NCI-H524 (cell line): ENCODE data around the gene SPRR2B.
"Not testable (repeated sequence)": the region's sequence is repeated elsewhere in the genome, so short reads cannot be mapped to it uniquely, and the experiment has no call there.

Experiments used
- DNase-seq, 2 experiments: peaks; one replicate each; lab custom pipeline; 2025; lab: John Stamatoyannopoulos, UW

Gene SPRR2B

DNA sequence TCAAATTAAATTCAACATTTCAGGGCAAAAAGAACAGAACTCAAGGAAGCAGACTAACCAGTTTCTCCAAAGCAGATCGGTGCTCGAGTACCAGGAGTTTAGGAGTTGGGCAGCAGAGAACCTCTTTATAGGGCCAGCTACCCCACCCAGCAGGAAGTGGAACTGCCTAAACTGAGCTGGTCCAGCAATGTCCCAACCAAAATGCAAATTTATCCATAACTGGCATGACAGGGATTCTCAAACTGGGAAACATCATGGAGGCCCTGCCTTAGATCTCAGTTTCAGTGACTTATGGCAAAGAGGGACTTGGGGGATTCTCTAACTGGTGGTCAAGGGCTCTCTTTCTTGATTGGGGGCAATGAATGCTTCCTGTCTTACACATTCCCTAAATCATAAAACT, at the start of gene SPRR2B:
Gene SPRR2B (minus strand): TSS at position 101 of the 400 bp plus-strand sequence. CDS start 772 bp downstream, outside the sequence.
- no peak for DNase-seq

- DNase-seq = no peak
These were observed 49.5 kb upstream of the SPRR2B start for GRCh38 chr1:153120945-153121344.

DNA sequence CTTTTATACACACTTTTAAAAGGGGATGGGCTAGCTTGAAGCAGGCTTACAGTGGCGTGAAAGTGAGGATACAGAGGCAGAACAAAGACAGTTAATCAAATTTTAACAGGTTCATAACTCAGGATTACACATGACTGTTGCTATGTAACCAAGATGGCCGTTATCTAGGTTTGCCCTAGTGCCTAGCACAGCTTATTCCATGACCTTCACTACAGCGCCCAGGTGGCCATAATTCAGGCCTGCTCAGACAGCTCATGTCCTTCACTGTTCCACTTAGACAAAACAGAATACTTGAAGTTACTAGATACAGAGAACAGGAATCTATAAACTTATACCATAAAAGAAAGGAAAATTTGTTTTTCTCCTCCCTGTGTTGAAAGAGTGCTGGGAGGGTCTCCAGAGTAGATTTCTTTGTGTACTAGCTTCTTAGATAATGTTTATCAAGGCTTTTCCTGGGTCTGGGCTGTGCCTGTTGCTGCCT, 48.1 kb upstream of the SPRR2B start:
- DNase-seq = no peak

- DNase-seq = not testable (repeated sequence)
These were observed 43.9 kb upstream of the SPRR2B start for GRCh38 chr1:153115264-153115663.

GRCh38 chr1:153113416-153113815, 42.0 kb upstream of the SPRR2B start, which contains the start of gene SPRR2F:
TSS of gene SPRR2F (minus strand) at chr1:153113516. CDS start at chr1:153112733, 783 bp downstream.
- DNase-seq = no peak

- not testable (repeated sequence) for DNase-seq
These were observed 41.0 kb upstream of the SPRR2B start for GRCh38 chr1:153112454-153112853.

- DNase-seq = no peak
These were observed 28.8 kb upstream of the SPRR2B start for GRCh38 chr1:153100245-153100644.

GRCh38 chr1:153099461-153100045, 28.1 kb upstream of the SPRR2B start:
- no peak for DNase-seq

- DNase-seq = no peak
These were observed 24.4 kb upstream of the SPRR2B start for GRCh38 chr1:153095764-153096163.

DNA sequence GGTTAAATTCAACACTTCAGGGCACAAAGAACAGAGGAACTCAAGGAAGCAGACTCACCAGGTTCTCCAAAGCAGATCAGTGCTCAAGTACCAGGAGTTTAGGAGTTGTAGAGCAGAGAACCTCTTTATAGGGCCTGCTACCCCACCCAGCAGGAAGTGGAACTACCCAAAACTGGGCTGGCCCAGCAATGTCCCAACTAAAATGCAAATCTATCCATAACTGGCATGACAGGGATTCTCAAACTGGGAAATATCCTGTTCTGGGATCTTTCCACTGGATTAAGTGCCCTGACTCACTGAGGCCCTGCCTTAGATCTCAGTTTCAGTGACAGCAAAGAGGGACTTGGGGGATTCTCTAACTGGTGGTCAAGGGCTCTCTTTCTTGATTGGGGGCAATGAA, 23.0 kb upstream of the SPRR2B start, which contains the start of gene SPRR2E:
Gene SPRR2E (minus strand): TSS at position 101 of the 400 bp plus-strand sequence. CDS start 775 bp downstream, outside the sequence.
- DNase-seq = no peak

DNA sequence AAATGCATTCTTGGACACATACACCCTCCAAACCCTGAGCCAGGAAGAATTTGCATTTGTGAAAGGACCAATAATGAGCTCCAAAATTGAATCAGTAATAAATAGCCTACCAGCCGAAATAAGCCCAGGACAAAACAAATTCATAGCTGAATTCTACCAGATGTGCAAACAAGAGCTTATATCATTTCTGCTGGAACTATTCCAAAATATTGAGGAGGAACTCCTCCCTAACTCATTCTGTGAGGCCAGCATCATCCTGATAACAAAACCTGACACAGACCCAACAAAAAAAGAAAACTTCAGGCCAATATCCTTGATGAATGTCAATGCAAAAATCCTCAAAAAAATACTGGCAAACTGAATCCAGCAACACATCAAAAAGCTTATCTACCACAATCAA, 16.2 kb upstream of the SPRR2B start:
- no peak for DNase-seq

GRCh38 chr1:153081736-153082135, 10.3 kb upstream of the SPRR2B start:
- no peak for DNase-seq

DNA sequence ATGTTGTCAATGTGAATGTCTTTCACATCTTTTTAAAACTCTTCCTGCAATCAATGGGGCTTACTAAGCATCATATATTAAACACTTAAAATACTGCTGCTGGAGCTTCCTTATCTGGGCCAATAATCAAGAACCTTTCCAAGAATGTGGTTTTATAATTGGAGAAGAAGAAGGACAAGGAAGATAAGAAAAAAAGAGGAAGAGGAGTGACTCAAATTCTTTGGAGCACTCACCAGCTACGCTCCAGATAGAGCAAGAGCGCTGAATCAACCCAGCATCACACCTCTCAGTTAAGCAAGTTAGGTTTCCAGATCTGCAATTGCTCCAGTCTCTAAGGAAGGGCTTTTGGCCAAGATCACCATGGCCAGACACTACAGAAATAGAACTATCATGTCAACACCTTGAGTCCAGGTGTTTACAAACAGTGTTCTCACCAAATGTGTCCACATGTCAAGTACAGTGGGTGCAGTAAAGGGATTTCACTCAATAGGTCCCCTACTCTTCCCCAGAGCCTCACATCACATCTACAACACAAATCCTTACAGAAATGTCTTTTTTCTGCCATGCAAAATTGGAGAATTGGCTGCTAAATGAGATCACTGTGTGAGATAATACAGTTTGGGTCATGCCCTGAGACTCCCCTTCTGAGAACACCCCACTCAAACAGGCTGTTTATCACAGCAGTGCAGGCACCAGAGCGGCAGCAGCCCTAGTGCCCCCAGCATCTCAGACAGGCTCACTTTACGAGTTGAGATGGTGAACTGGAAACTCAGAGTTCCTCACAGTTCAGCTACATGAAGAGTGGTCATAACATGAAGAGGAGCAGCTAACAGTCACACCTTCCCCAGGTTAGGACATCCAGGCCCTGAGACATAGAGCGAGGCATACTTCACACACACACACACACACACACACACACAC, 1.7 kb upstream of the SPRR2B start:
- DNase-seq = no peak

DNA sequence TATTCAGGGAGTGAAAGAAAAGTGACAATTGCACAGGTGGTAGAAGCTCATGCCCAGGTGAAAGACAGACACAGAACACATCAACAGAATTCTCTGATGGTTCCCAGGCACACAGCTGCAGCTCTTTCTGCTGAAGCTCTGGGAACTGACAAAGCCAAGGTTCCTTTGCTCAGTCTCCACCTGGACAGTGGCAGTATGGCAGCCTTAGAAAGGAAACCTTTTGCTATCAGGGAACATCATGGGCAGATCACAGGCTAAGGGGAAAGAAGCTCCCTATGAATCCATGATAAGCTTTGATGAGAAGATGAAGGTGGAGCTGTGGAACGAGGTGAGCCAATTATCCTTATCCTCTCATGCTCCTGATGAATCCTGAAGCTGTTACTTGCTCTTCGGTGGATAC, 1.2 kb downstream of the SPRR2B start:
- no peak for DNase-seq

- no peak for DNase-seq
These were observed 12.3 kb downstream of the SPRR2B start for GRCh38 chr1:153058826-153059784.

GRCh38 chr1:153058154-153058553, 13.3 kb downstream of the SPRR2B start:
- no peak for DNase-seq

DNA sequence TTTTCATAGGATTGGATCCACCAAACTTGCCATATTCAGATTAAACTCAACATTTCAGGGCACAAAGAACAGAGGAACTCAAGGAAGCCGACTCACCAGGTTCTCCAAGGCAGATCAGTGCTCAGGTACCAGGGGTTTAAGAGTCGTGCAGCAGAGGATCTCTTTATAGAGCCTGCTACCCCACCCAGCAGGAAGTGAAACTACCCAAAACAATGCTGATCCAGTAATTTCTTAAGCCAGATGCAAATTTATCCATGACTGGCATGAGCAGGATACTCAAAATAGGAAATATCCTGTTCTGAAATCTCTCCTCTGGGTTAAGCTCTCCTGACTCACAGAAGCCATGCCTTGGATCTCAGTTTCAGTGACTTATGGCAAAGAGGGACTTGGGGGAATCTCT, 14.0 kb downstream of the SPRR2B start, which contains the start of gene SPRR2A:
Gene SPRR2A (minus strand): TSS at position 138 of the 400 bp plus-strand sequence. CDS start 777 bp downstream, outside the sequence.
- no peak for DNase-seq

DNA sequence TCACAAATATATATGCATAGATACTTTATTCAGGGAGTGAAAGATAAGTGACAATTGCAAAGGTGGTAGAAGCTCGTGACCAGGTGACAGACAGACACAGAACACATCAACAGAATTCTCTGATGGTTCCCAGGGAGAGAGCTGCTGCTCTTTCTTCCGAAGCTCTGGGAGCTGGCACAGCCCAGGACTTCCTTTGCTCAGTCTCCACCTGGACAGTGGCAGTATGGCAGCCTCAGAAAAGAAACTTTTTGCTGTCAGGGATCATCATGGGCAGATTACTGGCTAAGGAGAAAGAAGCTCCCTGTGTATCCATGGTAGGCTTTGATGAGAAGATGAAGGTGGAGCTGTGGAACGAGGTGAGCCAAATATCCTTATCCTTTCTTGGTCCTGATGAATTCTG, 15.3 kb downstream of the SPRR2B start:
- not testable (repeated sequence) for DNase-seq

DNA sequence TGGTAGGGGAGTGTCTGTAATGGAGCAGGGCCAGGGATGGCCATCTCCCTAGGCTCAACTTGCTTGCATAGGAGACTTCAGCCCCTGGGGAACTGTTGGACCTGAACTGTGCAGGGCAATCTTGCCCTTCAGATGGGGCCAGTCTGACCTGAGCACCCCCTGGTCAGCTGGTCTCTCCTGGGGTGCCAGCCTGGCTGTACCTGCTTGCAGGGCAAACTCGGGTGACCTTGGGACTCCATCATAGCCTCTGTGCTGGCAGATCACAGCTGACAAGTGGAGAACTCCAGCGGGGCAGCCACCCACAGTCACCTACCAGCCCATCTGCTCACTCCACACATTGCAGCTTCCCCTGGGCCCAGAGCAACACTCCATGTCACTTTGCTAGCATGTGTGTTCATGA, 22.2 kb downstream of the SPRR2B start:
- DNase-seq = no peak

- no peak for DNase-seq
These were observed 30.3 kb downstream of the SPRR2B start, which contains the start of gene SPRR2D for GRCh38 chr1:153040950-153041631. TSS of gene SPRR2D (minus strand) at chr1:153041120. CDS start at chr1:153040346, 774 bp downstream.

GRCh38 chr1:153035211-153035610, 36.2 kb downstream of the SPRR2B start:
- DNase-seq = no peak
